Activated CD8-positive, alpha-beta T cell treated with anti-CD3 and anti-CD28 coated beads for 36 hours (primary cell): ENCODE results near the gene SLC35F3. TPM values are rescaled to one million over a fixed set of nuclear protein-coding genes. Genes with fewer than 3 reads are reported as not detected.
"Not testable (repeated sequence)": the region's sequence is repeated elsewhere in the genome, so short reads cannot be mapped to it uniquely, and the experiment has no call there.

ENCODE experiments used
- ATAC-seq: fragments of 200-7000 bp; cut with Tn5 transposase; one replicate; pipeline ENCODE4 v1.10.0; 2021; ENCODE audit warnings: mild to moderate bottlenecking, moderate library complexity
- CTCF ChIA-PET: fragments of 350-600 bp; sonication (Branson Sonifier 250); formaldehyde crosslinking; loops from one replicate; lab custom pipeline; 2021; ENCODE audit warnings: antibody characterized with exemption; lab: Charles Lee
- POLR2A ChIA-PET: fragments of 350-600 bp; sonication (Branson Sonifier 250); formaldehyde crosslinking; loops from one replicate; lab custom pipeline; 2021; ENCODE audit warnings: antibody characterized with exemption; lab: Charles Lee
- DNase-seq: peaks from one replicate; pipeline ENCODE4 v3.0.0-alpha.2; 2020
- H3K27ac Mint-ChIP-seq: one replicate; pipeline ENCODE4 v1.8.0; 2021; ENCODE audit warnings: mild to moderate bottlenecking, mixed read lengths
- H3K27me3 Mint-ChIP-seq: one replicate; pipeline ENCODE4 v1.8.0; 2021; ENCODE audit warnings: mixed read lengths
- H3K36me3 Mint-ChIP-seq: one replicate; pipeline ENCODE4 v1.8.0; 2021; ENCODE audit warnings: low read depth, mixed read lengths
- H3K4me1 Mint-ChIP-seq: one replicate; pipeline ENCODE4 v1.8.0; 2021; ENCODE audit warnings: low read depth, mixed read lengths
- H3K4me3 Mint-ChIP-seq: one replicate; pipeline ENCODE4 v1.8.0; 2021; ENCODE audit warnings: mild to moderate bottlenecking, moderate library complexity, mixed read lengths
- H3K9me3 Mint-ChIP-seq: one replicate; pipeline ENCODE4 v1.8.0; 2021; ENCODE audit warnings: mixed read lengths
- intact Hi-C: fragments of 100-400 bp; cut with micrococcal nuclease; formaldehyde crosslinking; loops from one replicate; pipeline ENCODE4 v1.10.0; 2022
- total RNA-seq, 2 experiments: library from RNA; stranded (reverse); gene quantifications; one replicate each; pipeline ENCODE4 v1.2.3, GENCODE V29; 2021
- TF ChIP-seq, protein P1 (sequence below): fragments of 200-600 bp; IDR thresholded peaks from one replicate; pipeline ENCODE4 v1.8.0; 2022; ENCODE audit warnings: antibody characterized with exemption, mild to moderate bottlenecking

The SLC35F3 gene
- total RNA-seq, 2 experiments from 2014 or later = 3.1 to 3.5 TPM

DNA sequence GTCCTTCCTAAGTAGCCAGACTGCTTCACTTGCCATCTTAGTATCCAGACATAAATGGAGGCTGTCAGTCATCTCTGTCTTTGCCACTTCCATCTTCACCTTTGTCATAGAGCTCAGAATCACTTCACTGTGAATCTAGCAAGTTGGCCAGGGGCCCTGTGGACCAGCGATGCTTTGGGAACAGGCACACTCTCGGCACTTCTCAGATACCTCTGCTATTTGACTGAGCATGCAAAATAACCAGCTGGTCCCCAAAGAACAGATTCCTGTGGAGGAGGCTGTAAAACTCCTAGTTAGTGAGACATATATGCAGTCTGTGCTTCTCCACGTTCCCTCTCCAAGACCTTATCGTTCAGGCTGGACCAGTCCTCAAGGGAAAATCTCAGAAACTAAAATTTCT lies 392.0 kb downstream of the SLC35F3 start:
- Mint-ChIP-seq H3K4me3 (no peak overlapping the region), H3K36me3 (no peaks in the 10 kb centered on the region), H3K4me1 (no peaks in the 10 kb centered on the region), H3K9me3 (no peaks in the 10 kb centered on the region), H3K27ac (no peak overlapping the region), H3K27me3 (peaks cover 18% of the 10 kb centered on the region)
- DNase-seq (no peak), ATAC-seq (no peak)
- ChIA-PET CTCF (interaction anchor here (1.1 to 5.8 kb wide), 2 partner anchors 10 to 13 kb away, joined by 4 to 27 read pairs; no protein-coding TSS in a partner anchor), POLR2A (no interaction called here)
- intact Hi-C loops = no loop called here
- TF ChIP-seq, protein P1, sequence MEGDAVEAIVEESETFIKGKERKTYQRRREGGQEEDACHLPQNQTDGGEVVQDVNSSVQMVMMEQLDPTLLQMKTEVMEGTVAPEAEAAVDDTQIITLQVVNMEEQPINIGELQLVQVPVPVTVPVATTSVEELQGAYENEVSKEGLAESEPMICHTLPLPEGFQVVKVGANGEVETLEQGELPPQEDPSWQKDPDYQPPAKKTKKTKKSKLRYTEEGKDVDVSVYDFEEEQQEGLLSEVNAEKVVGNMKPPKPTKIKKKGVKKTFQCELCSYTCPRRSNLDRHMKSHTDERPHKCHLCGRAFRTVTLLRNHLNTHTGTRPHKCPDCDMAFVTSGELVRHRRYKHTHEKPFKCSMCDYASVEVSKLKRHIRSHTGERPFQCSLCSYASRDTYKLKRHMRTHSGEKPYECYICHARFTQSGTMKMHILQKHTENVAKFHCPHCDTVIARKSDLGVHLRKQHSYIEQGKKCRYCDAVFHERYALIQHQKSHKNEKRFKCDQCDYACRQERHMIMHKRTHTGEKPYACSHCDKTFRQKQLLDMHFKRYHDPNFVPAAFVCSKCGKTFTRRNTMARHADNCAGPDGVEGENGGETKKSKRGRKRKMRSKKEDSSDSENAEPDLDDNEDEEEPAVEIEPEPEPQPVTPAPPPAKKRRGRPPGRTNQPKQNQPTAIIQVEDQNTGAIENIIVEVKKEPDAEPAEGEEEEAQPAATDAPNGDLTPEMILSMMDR = no peak

GRCh38 chr1:234297668-234298067 lies 393.2 kb downstream of the SLC35F3 start:
- ATAC-seq = no peak
- CTCF ChIA-PET = interaction anchor here (0.9 to 5.8 kb wide), 3 partner anchors 12 to 14 kb away, joined by 3 to 27 read pairs (median 23); no protein-coding TSS in a partner anchor

GRCh38 chr1:234300096-234300495 lies 395.6 kb downstream of the SLC35F3 start:
- CTCF ChIA-PET = interaction anchor here (3.9 kb wide), 1 partner anchor 10 kb away, joined by 23 read pairs; no protein-coding TSS in a partner anchor
- TF ChIP-seq, protein P1 = no peak

More at GRCh38 chr1:234297668-234298067, 393.2 kb downstream of the SLC35F3 start:
- Mint-ChIP-seq H3K27ac (no peak overlapping the region), H3K36me3 (no peaks in the 10 kb centered on the region), H3K4me3 (no peak overlapping the region), H3K4me1 (no peaks in the 10 kb centered on the region), H3K9me3 (no peaks in the 10 kb centered on the region), H3K27me3 (peaks cover 14% of the 10 kb centered on the region)
- intact Hi-C loops = no loop called here
- DNase-seq = no peak
- POLR2A ChIA-PET = no interaction called here
- TF ChIP-seq, protein P1 = no peak

GRCh38 chr1:234301663-234302062 lies 397.2 kb downstream of the SLC35F3 start:
- DNase-seq, H3K4me3 Mint-ChIP-seq, intact Hi-C loops, POLR2A ChIA-PET, H3K27ac Mint-ChIP-seq, ATAC-seq, H3K36me3 Mint-ChIP-seq, H3K9me3 Mint-ChIP-seq, H3K4me1 Mint-ChIP-seq: not testable (repeated sequence)
- CTCF ChIA-PET = interaction anchor here (3.9 kb wide), 1 partner anchor 8 kb away, joined by 23 read pairs; no protein-coding TSS in a partner anchor
- H3K27me3 Mint-ChIP-seq = peaks cover 14% of the 10 kb centered on the region

More at GRCh38 chr1:234300096-234300495, 395.6 kb downstream of the SLC35F3 start:
- POLR2A ChIA-PET = no interaction called here
- DNase-seq (no peak), ATAC-seq (no peak)
- H3K9me3 Mint-ChIP-seq = no peaks in the 10 kb centered on the region
- H3K4me1 Mint-ChIP-seq = no peaks in the 10 kb centered on the region
- no peaks in the 10 kb centered on the region for H3K36me3 Mint-ChIP-seq
- H3K4me3 Mint-ChIP-seq = no peak overlapping the region
- H3K27me3 Mint-ChIP-seq = peaks cover 14% of the 10 kb centered on the region
- intact Hi-C loops = no loop called here
- no peak overlapping the region for H3K27ac Mint-ChIP-seq

GRCh38 chr1:234302354-234302962 lies 398.0 kb downstream of the SLC35F3 start:
- ChIA-PET CTCF (no interaction called here), POLR2A (no interaction called here)
- H3K4me3 Mint-ChIP-seq = no peak overlapping the region
- H3K36me3 Mint-ChIP-seq = no peaks in the 10 kb centered on the region
- TF ChIP-seq, protein P1 = no peak
- no peak overlapping the region for H3K27ac Mint-ChIP-seq
- no peaks in the 10 kb centered on the region for H3K9me3 Mint-ChIP-seq
- ATAC-seq (no peak), DNase-seq (no peak)
- H3K4me1 Mint-ChIP-seq = no peaks in the 10 kb centered on the region
- intact Hi-C loops = no loop called here
- peaks cover 14% of the 10 kb centered on the region for H3K27me3 Mint-ChIP-seq
